ENCODE results near the gene GARS1. TPM values are rescaled to one million over a fixed set of nuclear protein-coding genes. Genes with fewer than 3 reads are reported as not detected.

The GARS1 gene
- total RNA-seq, 5 donors from 2014 or later (not counting 1 experiment from before 2014, with no cell fraction given) = 78.8 to 121 (median 114) TPM

- Histone ChIP-seq H3K27ac (ENCODE audit: low read length) (no peak overlapping the region), H3K36me3 (ENCODE audit: control insufficient read depth in 2 of 2, extremely low read depth in 1 of 2, insufficient read depth in 1 of 2, low read length in 1 of 2) (no peaks in the 10 kb centered on the region), H3K27me3 (replicated peaks in 1 of 2; ENCODE audit: control insufficient read depth in 2 of 2, extremely low read depth in 1 of 2, insufficient read depth in 2 of 2, low read length in 1 of 2) (peaks cover 0 to 21% of the 10 kb centered on the region in 2 experiments), H3K4me1 (ENCODE audit: control insufficient read depth in 1 of 2, extremely low read depth in 1 of 2, insufficient read depth in 2 of 2, low read length in 2 of 2) (no peaks in the 10 kb centered on the region), H3K4me3 (ENCODE audit: control insufficient read depth in 1 of 2, extremely low read depth in 1 of 2, low read length in 1 of 2) (no peak overlapping the region), H3K9me3 (no peaks in the 10 kb centered on the region)
- Mint-ChIP-seq H3K36me3 (no peaks in the 10 kb centered on the region), H3K27me3 (peaks cover 0 to 4% of the 10 kb centered on the region in 2 donors), H3K9me3 (no peaks in the 10 kb centered on the region), H3K4me1 (no peaks in the 10 kb centered on the region), H3K4me3 (no peak overlapping the region), H3K27ac (no peak overlapping the region)
- 82% methylated on average over 7 of the region's 8 CpGs for WGBS (ENCODE audit: insufficient coverage)
- ChIA-PET CTCF (no interaction called here), POLR2A (no interaction called here)
- DNase-seq (no peak), ATAC-seq (replicated peaks in 1 of 4) (no peak)
Observed at GRCh38 chr7:30665043-30665442, 70.4 kb downstream of the GARS1 start.

- no peak overlapping the region for H3K4me3 Mint-ChIP-seq
- 83% methylated on average over 8 of the region's 11 CpGs for WGBS (ENCODE audit: insufficient coverage)
- CTCF ChIA-PET = no interaction called here
- Histone ChIP-seq H3K9me3 (no peaks in the 10 kb centered on the region), H3K4me3 (ENCODE audit: control insufficient read depth in 1 of 2, extremely low read depth in 1 of 2, low read length in 1 of 2) (no peak overlapping the region), H3K36me3 (ENCODE audit: control insufficient read depth in 2 of 2, extremely low read depth in 1 of 2, insufficient read depth in 1 of 2, low read length in 1 of 2) (no peaks in the 10 kb centered on the region), H3K27me3 (replicated peaks in 1 of 2; ENCODE audit: control insufficient read depth in 2 of 2, extremely low read depth in 1 of 2, insufficient read depth in 2 of 2, low read length in 1 of 2) (peaks cover 0 to 23% of the 10 kb centered on the region in 2 experiments), H3K4me1 (ENCODE audit: control insufficient read depth in 1 of 2, extremely low read depth in 1 of 2, insufficient read depth in 2 of 2, low read length in 2 of 2) (no peaks in the 10 kb centered on the region), H3K27ac (ENCODE audit: low read length) (no peak overlapping the region)
- no peaks in the 10 kb centered on the region for H3K36me3 Mint-ChIP-seq
- ATAC-seq (replicated peaks in 1 of 4) (no peak), DNase-seq (no peak)
- H3K9me3 Mint-ChIP-seq = no peaks in the 10 kb centered on the region
- no peaks in the 10 kb centered on the region for H3K4me1 Mint-ChIP-seq
- peaks cover 0 to 4% of the 10 kb centered on the region in 2 donors for H3K27me3 Mint-ChIP-seq
- POLR2A ChIA-PET = no interaction called here
- H3K27ac Mint-ChIP-seq = no peak overlapping the region
Observed at GRCh38 chr7:30665449-30665848, 70.8 kb downstream of the GARS1 start.

- H3K4me1 Mint-ChIP-seq = no peaks in the 10 kb centered on the region
- H3K36me3 ChIP-seq (ENCODE audit: control insufficient read depth in 2 of 2, extremely low read depth in 1 of 2, insufficient read depth in 1 of 2, low read length in 1 of 2) = no peaks in the 10 kb centered on the region
- no peak overlapping the region for H3K4me3 Mint-ChIP-seq
- no peaks in the 10 kb centered on the region for H3K9me3 Mint-ChIP-seq
- no peak overlapping the region for H3K4me3 ChIP-seq (ENCODE audit: control insufficient read depth in 1 of 2, extremely low read depth in 1 of 2, low read length in 1 of 2)
- H3K27me3 Mint-ChIP-seq = peaks cover 5% of the 10 kb centered on the region in 2 donors
- H3K4me1 ChIP-seq (ENCODE audit: control insufficient read depth in 1 of 2, extremely low read depth in 1 of 2, insufficient read depth in 2 of 2, low read length in 2 of 2) = no peaks in the 10 kb centered on the region
- POLR2A ChIA-PET = no interaction called here
- no peaks in the 10 kb centered on the region for H3K9me3 ChIP-seq
- no peak overlapping the region for H3K27ac ChIP-seq (ENCODE audit: low read length)
- ATAC-seq (replicated peaks in 1 of 4) (no peak), DNase-seq (no peak)
- no peak overlapping the region for H3K27ac Mint-ChIP-seq
- H3K27me3 ChIP-seq (replicated peaks in 1 of 2; ENCODE audit: control insufficient read depth in 2 of 2, extremely low read depth in 1 of 2, insufficient read depth in 2 of 2, low read length in 1 of 2) = peaks cover 0 to 25% of the 10 kb centered on the region in 2 experiments
- 86% methylated on average over 1 of the region's 3 CpGs for WGBS (ENCODE audit: insufficient coverage)
- H3K36me3 Mint-ChIP-seq = no peaks in the 10 kb centered on the region
- CTCF ChIA-PET = interaction anchor here in 1 of 2 donors (1.6 kb wide), 1 partner anchor 15 kb away, joined by 3 read pairs; the partner anchor contains the start of gene CRHR2
Observed at GRCh38 chr7:30667172-30667571, 72.5 kb downstream of the GARS1 start.

- WGBS (ENCODE audit: insufficient coverage) = 71% methylated on average over 2 of the region's 4 CpGs
- Mint-ChIP-seq H3K9me3 (no peaks in the 10 kb centered on the region), H3K4me1 (no peaks in the 10 kb centered on the region), H3K27me3 (peaks cover 3 to 5% of the 10 kb centered on the region in 2 donors), H3K4me3 (no peak overlapping the region), H3K36me3 (no peaks in the 10 kb centered on the region), H3K27ac (no peak overlapping the region)
- H3K4me3 ChIP-seq (ENCODE audit: control insufficient read depth in 1 of 2, extremely low read depth in 1 of 2, low read length in 1 of 2) = no peak overlapping the region
- no peak overlapping the region for H3K27ac ChIP-seq (ENCODE audit: low read length)
- ATAC-seq (replicated peaks in 1 of 4) (no peak), DNase-seq (no peak)
- no peaks in the 10 kb centered on the region for H3K9me3 ChIP-seq
- H3K4me1 ChIP-seq (ENCODE audit: control insufficient read depth in 1 of 2, extremely low read depth in 1 of 2, insufficient read depth in 2 of 2, low read length in 2 of 2) = no peaks in the 10 kb centered on the region
- ChIA-PET POLR2A (no interaction called here), CTCF (interaction anchor here in 1 of 2 donors (1.1 to 1.6 kb wide), 2 partner anchors 14 to 48 kb away, joined by 3 to 4 read pairs; partner anchors contain the start of gene CRHR2)
- H3K36me3 ChIP-seq (ENCODE audit: control insufficient read depth in 2 of 2, extremely low read depth in 1 of 2, insufficient read depth in 1 of 2, low read length in 1 of 2) = no peaks in the 10 kb centered on the region
- H3K27me3 ChIP-seq (replicated peaks in 1 of 2; ENCODE audit: control insufficient read depth in 2 of 2, extremely low read depth in 1 of 2, insufficient read depth in 2 of 2, low read length in 1 of 2) = peaks cover 0 to 20% of the 10 kb centered on the region in 2 experiments
Observed at GRCh38 chr7:30668102-30668501, 73.4 kb downstream of the GARS1 start.

- H3K4me1 ChIP-seq (ENCODE audit: control insufficient read depth in 1 of 2, extremely low read depth in 1 of 2, insufficient read depth in 2 of 2, low read length in 2 of 2) = no peaks in the 10 kb centered on the region
- no peak overlapping the region for H3K27ac ChIP-seq (ENCODE audit: low read length)
- no peak overlapping the region for H3K4me3 Mint-ChIP-seq
- ATAC-seq (replicated peaks in 1 of 4) (no peak), DNase-seq (peak in 2 of 35 experiments; percentile 11 to 22)
- H3K27me3 ChIP-seq (replicated peaks in 1 of 2; ENCODE audit: control insufficient read depth in 2 of 2, extremely low read depth in 1 of 2, insufficient read depth in 2 of 2, low read length in 1 of 2) = peaks cover 0 to 39% of the 10 kb centered on the region in 2 experiments
- H3K36me3 ChIP-seq (ENCODE audit: control insufficient read depth in 2 of 2, extremely low read depth in 1 of 2, insufficient read depth in 1 of 2, low read length in 1 of 2) = no peaks in the 10 kb centered on the region
- CTCF ChIA-PET = no interaction called here
- H3K27me3 Mint-ChIP-seq = peaks cover 14 to 24% of the 10 kb centered on the region in 2 donors
- no peaks in the 10 kb centered on the region for H3K9me3 Mint-ChIP-seq
- no peaks in the 10 kb centered on the region for H3K4me1 Mint-ChIP-seq
- 8% methylated on average over 6 of the region's 6 CpGs for WGBS (ENCODE audit: insufficient coverage)
- H3K9me3 ChIP-seq = no peaks in the 10 kb centered on the region
- no peaks in the 10 kb centered on the region for H3K36me3 Mint-ChIP-seq
- no peak overlapping the region for H3K4me3 ChIP-seq (ENCODE audit: control insufficient read depth in 1 of 2, extremely low read depth in 1 of 2, low read length in 1 of 2)
- POLR2A ChIA-PET = no interaction called here
- no peak overlapping the region for H3K27ac Mint-ChIP-seq
Observed at GRCh38 chr7:30671793-30672465, 77.3 kb downstream of the GARS1 start.

- DNase-seq = no peak
- peaks cover 4 to 55% of the 10 kb centered on the region in 2 experiments for H3K27me3 ChIP-seq (replicated peaks in 1 of 2; ENCODE audit: control insufficient read depth in 2 of 2, extremely low read depth in 1 of 2, insufficient read depth in 2 of 2, low read length in 1 of 2)
- Mint-ChIP-seq H3K4me1 (no peaks in the 10 kb centered on the region), H3K4me3 (no peak overlapping the region), H3K27me3 (peaks cover 33 to 40% of the 10 kb centered on the region in 2 donors), H3K36me3 (no peaks in the 10 kb centered on the region), H3K9me3 (no peaks in the 10 kb centered on the region), H3K27ac (no peak overlapping the region)
- POLR2A ChIA-PET = no interaction called here
- no peaks in the 10 kb centered on the region for H3K9me3 ChIP-seq
- no CpG with 5 or more reads among the region's 1 CpG for WGBS (ENCODE audit: insufficient coverage)
- no peaks in the 10 kb centered on the region for H3K36me3 ChIP-seq (ENCODE audit: control insufficient read depth in 2 of 2, extremely low read depth in 1 of 2, insufficient read depth in 1 of 2, low read length in 1 of 2)
- no peak for ATAC-seq (replicated peaks in 1 of 4)
- H3K4me1 ChIP-seq (ENCODE audit: control insufficient read depth in 1 of 2, extremely low read depth in 1 of 2, insufficient read depth in 2 of 2, low read length in 2 of 2) = no peaks in the 10 kb centered on the region
- CTCF ChIA-PET = no interaction called here
- H3K27ac ChIP-seq (ENCODE audit: low read length) = no peak overlapping the region
- H3K4me3 ChIP-seq (ENCODE audit: control insufficient read depth in 1 of 2, extremely low read depth in 1 of 2, low read length in 1 of 2) = no peak overlapping the region
Observed at GRCh38 chr7:30674420-30674819, 79.7 kb downstream of the GARS1 start.

All from T-cell (primary cell).